ENCODE data around the gene RFTN1. TPM values are rescaled to one million over a fixed set of nuclear protein-coding genes. Genes with fewer than 3 reads are reported as not detected.
A peak's percentile ranks its signal among the peaks of the same experiment; 100 is the strongest.

Gene RFTN1
- total and polyA plus RNA-seq, 2 donors (not counting 3 experiments of a cell fraction or from before 2014, with no cell fraction given) = 40.3 to 43.3 TPM

DNA sequence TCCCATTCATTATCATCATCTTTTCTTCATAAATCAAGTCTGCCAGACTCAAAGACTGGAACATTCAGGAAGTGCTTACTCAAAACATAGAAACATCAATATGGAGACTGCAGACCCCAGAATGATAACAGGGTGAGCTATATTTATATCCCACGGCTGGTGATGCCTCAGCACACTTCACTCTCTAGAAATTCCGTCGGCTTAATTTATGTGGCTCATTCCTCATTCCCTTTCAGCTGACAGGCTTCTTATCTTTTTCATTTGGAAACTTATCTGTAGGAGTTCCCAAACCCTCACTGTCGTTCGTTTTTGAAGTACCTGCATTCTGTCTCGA, 45.5 kb downstream of the RFTN1 start:
- H3K9me3 ChIP-seq (replicated peaks; ENCODE audit: control insufficient read depth, insufficient read depth, low read length) = no peaks in the 10 kb centered on the region
- FAIRE-seq (peak; percentile 66), DNase-seq (ENCODE audit: low read depth, low spot score) (no peak)
- no peaks in the 10 kb centered on the region for H3K27me3 ChIP-seq (ENCODE audit: control insufficient read depth in 2 of 2, insufficient read depth in 2 of 2, low read length in 2 of 2)
- H3K79me2 ChIP-seq (ENCODE audit: control insufficient read depth, insufficient read depth, low read length) = peaks cover 4% of the 10 kb centered on the region
- POLR2A ChIA-PET = no interaction called here
- H2AFZ ChIP-seq (ENCODE audit: low read depth, low read length) = no peak overlapping the region
- dilution Hi-C loops (cut with MboI; ENCODE audit: extremely low pct_ligation_motif_present, low sequenced_read_pairs) = no loop called here
- CTCF ChIA-PET = interaction anchor here (1.0 to 2.6 kb wide), 2 partner anchors 9 to 16 kb away, joined by 5 to 10 read pairs; no protein-coding TSS in a partner anchor
- H3K4me3 ChIP-seq (replicated peaks in 1 of 3; ENCODE audit: insufficient read depth in 1 of 3, low read depth in 1 of 3, low read length in 3 of 3) = no peak overlapping the region
- H3K4me2 ChIP-seq (ENCODE audit: insufficient read depth, low read length) = peak overlapping the region; percentile 71
- H3K9me1 ChIP-seq (replicated peaks; ENCODE audit: control insufficient read depth, extremely low read depth, insufficient read depth, low read length) = no peaks in the 10 kb centered on the region
- TF ChIP-seq, protein P1, sequence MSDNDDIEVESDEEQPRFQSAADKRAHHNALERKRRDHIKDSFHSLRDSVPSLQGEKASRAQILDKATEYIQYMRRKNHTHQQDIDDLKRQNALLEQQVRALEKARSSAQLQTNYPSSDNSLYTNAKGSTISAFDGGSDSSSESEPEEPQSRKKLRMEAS (IDR thresholded peaks at IDR 0.05; ENCODE audit: insufficient read depth, insufficient read length) = no peak
- no peak for TF ChIP-seq POLR2AphosphoS5 (IDR thresholded peaks at IDR 0.05; ENCODE audit: insufficient read depth, low read depth, low read length)
- no peak for TF ChIP-seq MYC (IDR thresholded peaks at IDR 0.05; ENCODE audit: low read depth, low read length)
- no peak for TF ChIP-seq EZH2 (IDR thresholded peaks at IDR 0.05; ENCODE audit: borderline replicate concordance, low read depth, low read length, severe bottlenecking)
- TF ChIP-seq JUN (IDR thresholded peaks at IDR 0.05; ENCODE audit: borderline replicate concordance, insufficient read depth, insufficient read length, low read depth) = no peak
- TF ChIP-seq, protein P2, sequence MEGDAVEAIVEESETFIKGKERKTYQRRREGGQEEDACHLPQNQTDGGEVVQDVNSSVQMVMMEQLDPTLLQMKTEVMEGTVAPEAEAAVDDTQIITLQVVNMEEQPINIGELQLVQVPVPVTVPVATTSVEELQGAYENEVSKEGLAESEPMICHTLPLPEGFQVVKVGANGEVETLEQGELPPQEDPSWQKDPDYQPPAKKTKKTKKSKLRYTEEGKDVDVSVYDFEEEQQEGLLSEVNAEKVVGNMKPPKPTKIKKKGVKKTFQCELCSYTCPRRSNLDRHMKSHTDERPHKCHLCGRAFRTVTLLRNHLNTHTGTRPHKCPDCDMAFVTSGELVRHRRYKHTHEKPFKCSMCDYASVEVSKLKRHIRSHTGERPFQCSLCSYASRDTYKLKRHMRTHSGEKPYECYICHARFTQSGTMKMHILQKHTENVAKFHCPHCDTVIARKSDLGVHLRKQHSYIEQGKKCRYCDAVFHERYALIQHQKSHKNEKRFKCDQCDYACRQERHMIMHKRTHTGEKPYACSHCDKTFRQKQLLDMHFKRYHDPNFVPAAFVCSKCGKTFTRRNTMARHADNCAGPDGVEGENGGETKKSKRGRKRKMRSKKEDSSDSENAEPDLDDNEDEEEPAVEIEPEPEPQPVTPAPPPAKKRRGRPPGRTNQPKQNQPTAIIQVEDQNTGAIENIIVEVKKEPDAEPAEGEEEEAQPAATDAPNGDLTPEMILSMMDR (IDR thresholded peaks at IDR 0.05; ENCODE audit: extremely low read depth in 1 of 2, insufficient read depth in 1 of 2, low read depth in 1 of 2, low read length in 2 of 2) = no peak
- TF ChIP-seq GATA2 (IDR thresholded peaks at IDR 0.05; ENCODE audit: insufficient read depth, insufficient read length, low read depth, low read length) = no peak
- TF ChIP-seq POLR2A (IDR thresholded peaks at IDR 0.05; ENCODE audit: low read depth, low read length) = no peak
- no peak for TF ChIP-seq FOS (IDR thresholded peaks at IDR 0.05; ENCODE audit: borderline replicate concordance, insufficient read depth, low read length)
- intact Hi-C loops (cut with micrococcal nuclease) = loop anchor here (1.0 kb wide), 4 partner anchors 8 to 44 kb away; no protein-coding TSS in a partner anchor
- peaks cover 22% of the 10 kb centered on the region for H3K4me1 ChIP-seq (ENCODE audit: control insufficient read depth, extremely low read depth, insufficient read depth, low read length)
- H3K27ac ChIP-seq (ENCODE audit: insufficient read depth, low read depth, low read length) = peak overlapping the region; percentile 78
- no peaks in the 10 kb centered on the region for H4K20me1 ChIP-seq (replicated peaks; ENCODE audit: control insufficient read depth, extremely low read depth, insufficient read depth, low read length)
- BruUV-seq (replicated peaks) = no TSS peak
- peak overlapping the region; percentile 30 for H3K9ac ChIP-seq (replicated peaks; ENCODE audit: extremely low read depth, insufficient read depth, low read length)
- no peaks in the 10 kb centered on the region for H3K36me3 ChIP-seq (ENCODE audit: control insufficient read depth in 2 of 2, extremely low read depth in 1 of 2, insufficient read depth in 2 of 2, low read length in 2 of 2)
